ENCODE data around the gene TBC1D22A.

Gene TBC1D22A

DNA sequence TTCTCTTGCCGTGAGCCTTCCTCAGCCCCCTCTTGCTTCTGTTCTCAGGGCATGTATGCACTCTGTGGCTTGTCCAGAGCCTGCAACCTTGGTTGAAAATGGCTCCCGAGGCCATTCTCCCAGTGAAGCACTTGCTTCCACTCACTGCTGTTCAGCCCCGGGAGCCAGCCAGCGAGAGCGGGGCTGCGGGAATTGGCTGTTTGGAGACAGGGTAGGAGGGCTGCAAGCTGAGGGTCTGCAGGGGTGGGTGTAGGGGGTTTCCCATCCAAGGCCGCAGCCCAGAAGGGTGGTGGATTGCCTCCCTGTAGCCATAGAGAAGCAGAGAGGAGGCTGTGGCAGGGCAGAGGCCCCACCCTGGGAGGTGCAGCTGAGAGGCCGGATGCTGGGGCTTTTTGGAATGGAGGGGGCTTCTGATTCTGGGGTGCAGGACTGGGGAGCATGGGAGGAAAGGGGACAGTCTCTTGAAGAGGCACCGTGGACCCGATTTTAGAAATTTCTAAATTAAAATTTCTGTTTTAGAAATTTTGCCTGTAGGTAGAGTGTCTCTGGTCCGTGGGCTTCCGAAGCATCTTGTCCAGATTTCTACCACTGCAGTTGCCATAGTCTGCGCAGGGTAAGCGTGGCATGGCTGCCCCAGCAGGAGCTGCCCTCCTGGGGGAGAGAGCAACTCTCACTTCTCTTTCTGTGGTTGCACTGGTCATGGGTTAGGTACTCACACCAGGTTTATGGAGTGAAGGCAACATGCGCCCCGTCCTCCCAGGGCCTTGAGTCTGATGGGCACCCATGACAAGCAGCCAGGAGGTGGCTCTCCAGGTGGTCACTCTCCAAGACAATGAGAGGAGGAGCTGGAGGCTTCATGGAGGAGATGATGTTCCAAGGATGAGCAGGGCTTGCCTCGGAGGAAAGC lies 100.2 kb downstream of the TBC1D22A start:
- no peak for DNase-seq

DNA sequence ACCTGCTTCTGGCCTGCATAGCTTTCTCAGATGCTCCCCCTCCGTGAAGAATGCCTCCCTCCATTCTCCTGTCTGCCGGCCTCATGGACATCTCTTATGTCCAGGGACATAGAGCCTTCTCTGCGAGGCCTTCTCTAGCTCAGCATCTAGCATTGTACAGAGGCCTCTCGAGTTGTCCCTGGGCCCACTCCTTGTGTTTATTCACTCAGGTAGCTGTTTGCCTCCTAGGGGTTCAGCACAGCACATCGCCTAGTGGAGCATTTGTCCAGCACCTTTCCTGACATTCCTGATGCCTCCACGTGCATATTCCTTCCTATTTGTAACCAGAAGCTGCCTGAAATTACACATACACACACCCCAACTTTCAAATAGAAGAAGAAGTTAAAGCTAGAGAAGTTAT lies 101.3 kb downstream of the TBC1D22A start:
- DNase-seq: no peak

DNA sequence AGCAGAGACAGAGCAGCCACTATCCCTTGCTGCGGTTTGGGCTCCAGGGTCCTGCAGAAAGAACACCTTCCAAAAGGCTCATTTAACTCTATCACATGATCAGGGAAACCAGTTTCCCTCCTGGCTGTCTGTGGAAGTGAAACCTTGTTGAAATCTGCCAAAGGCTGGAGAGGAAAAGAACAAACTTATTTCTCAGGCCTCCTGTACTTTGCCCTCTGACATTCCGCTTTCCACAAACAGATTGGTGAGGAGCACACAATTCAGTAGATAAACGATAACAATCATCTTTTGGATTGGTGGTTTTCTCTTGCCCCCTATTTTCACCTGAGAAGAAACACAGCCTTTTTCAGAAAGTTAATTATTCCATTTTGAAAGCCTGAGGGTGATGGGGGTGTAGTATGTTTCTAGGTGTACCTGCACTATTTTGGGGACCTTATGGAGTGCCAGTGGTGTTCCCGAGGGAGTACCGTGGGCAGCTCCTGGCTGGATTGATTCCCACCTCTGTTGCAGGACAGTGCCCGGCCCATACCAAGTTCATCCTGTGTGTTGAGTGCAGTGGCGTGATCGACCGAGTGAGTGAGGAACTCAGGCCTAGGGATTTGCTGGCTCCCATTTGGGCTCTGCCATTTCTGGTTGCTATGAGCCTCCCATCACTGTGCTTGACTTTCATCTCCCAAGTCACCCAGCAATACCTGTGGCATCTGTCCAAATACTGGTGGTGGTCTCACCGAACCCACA lies 102.0 kb downstream of the TBC1D22A start:
- peak; percentile 11 for DNase-seq

- no peak for DNase-seq
Observed at GRCh38 chr22:46865052-46865434, 102.6 kb downstream of the TBC1D22A start.

- DNase-seq: no peak
Observed at GRCh38 chr22:46865642-46866041, 103.2 kb downstream of the TBC1D22A start.

DNA sequence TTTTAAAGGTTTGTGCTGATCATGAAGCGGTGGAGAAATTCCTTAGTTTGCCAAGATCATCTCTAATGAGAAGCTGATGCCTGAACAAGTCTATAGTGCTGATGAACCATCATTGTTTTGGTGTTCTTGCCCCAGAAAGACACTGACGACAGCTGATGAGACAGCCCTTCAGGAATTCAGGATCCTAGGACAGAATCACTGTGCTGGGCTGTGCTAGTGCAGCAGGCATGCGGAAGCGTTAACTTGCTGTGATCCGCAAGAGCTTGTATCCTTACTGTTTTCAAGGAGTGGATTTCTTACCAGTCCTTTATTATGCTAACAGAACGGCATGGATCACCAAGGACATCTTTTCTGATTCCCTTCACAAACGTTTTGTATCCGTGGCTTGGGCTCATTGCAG lies 104.1 kb downstream of the TBC1D22A start:
- DNase-seq: no peak

DNA sequence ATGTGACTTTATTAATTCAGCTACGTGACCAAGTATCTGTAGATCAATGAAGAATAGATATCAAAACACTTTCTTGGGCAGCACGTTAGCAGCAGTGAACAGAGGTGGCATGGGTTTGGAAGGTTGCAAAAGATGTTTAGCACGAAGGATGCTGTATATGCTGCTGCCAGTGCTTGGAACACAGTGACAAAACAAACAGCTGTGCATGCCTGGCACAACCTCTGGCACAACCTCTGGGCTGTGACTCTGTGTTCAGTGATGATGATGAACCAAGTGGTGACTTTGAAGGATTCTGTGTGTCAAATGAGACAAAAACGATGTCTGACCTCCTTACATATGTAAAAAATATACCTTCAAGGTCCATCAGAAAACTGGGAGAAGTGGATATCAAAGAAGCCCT lies 104.7 kb downstream of the TBC1D22A start:
- no peak for DNase-seq

GRCh38 chr22:46869329-46869728 lies 106.9 kb downstream of the TBC1D22A start:
- no peak for DNase-seq

DNA sequence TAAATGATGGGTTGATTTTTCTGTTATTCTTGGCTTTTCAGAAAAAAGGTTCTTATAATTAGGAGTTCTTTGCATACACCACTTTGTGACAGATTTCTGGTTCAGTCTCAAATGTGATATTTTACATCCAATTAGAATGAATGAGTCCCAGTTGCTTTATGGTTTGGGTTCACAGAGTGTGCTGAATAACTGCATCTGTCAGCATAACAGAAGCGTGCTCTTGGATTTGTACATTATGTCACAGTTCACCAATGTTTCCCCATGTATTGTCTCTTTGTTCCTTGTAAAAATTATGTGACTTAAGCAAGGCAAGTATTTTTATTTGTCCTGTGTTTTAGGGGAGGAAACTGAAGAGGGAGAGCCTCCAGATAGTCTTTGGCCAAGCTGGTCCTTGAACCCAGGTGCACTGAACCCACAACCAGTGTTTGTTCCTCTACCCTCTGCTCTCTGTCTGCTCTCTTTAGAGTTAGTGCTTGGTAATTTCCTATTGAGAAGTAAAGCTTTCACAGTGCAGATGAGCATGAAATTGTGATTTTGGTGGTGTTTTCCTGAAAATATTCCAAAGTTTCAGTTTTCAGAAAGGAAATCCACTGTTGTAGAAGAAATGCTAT lies 107.5 kb downstream of the TBC1D22A start:
- DNase-seq: no peak

GRCh38 chr22:46871826-46872225 lies 109.4 kb downstream of the TBC1D22A start:
- DNase-seq: no peak

DNA sequence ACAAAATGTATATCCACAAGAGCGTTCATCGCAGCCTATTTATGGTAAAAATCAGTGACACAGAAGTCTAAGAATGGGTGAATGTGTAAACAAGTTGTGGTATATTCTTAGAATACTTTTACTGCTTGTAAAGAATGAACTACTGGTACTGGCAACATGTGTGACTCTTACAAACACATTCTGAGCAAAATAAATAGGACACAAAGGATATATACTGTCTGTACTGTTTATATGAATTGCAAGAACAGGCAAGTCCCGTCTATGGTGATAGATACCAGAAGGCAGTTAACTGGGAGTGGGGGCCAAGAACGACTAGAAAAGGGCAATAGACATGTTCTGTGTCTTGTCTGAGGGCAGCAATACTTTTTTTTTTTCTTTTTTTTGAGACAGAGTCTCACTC lies 112.6 kb downstream of the TBC1D22A start:
- no peak for DNase-seq

DNA sequence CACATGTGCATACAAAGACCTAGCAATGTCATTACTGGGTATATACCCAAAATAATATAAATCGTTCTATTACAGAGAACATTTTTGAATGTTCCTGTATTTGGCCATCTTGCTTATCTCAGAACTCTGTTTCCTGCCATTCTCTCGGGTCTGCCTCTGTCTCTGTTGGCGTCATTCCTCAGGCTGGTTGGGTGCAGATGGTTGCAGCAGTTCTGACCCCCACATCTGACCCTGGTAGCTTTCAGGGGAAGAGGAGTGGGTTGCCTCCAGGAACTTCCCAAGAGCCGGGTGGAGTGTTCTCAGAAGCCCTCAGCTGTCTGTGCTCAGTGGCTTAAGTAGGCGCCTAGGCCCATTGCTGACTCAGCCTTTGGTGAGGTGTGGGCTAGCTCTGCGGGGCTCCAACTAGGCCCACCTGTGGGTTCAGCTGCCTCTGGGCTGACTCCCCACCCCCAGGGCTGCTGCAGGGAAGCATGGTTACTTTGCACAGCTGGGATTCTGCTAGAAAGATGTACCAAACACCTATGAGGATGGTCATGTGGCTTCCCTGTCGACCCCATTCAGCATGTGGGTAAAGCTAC lies 114.0 kb downstream of the TBC1D22A start:
- DNase-seq: no peak

DNA sequence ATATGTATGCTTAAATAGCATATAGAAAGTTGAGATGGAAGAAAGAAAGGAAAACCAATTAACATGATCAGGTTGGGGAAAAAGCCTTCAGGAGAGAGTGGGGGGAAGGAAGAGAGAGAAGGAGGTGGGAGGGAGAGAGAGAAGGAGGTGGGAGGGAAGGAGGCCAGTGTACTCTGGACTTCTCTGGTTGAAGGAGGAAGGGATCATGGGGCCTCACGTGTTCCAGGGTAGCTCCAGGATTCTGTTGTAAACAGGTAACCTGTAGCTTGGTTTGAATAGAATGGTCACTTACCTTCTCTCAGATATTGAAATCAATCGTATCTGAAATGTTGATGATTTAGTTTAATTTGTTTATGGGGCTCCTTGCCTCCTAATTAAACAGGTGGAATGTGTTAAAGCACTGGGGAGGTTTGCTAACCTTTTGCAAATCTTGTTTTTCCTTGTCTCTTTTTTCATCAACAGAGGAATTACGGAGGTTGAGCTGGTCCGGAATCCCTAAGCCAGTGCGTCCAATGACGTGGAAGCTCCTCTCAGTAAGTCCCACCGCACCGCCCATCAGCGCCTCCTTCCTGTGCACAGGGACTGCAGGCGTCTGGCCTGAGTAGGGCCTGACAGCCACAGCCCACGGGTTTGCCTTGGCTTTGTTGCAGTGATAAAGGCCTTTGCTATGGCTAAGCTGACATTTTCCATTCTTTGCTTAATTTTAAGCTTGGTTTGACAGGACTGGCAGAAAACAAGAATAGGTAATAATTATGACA lies 115.9 kb downstream of the TBC1D22A start:
- DNase-seq: peak; percentile 29

DNA sequence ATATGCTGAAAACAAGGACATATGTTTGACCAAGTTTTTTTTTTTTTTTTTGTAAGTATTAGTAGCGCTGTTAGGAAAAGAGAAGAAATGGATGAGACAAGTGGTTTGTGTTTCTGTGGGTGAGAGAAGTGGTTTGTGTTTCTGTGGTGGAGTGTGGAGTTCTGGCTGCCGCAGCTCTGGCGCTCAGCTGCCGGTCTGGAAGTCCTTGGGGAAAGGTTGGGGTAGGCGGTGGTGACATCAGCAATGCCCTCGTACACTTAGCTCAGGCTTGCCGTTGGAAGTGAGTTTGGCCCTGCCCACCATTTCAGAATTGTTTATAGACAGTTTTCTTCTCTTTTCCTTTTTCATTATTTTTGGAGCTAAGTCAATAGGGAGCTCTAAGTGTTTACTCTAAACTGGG lies 116.6 kb downstream of the TBC1D22A start:
- DNase-seq: peak; percentile 86

- DNase-seq: no peak
Observed at GRCh38 chr22:46881373-46882118, 119.1 kb downstream of the TBC1D22A start.

DNA sequence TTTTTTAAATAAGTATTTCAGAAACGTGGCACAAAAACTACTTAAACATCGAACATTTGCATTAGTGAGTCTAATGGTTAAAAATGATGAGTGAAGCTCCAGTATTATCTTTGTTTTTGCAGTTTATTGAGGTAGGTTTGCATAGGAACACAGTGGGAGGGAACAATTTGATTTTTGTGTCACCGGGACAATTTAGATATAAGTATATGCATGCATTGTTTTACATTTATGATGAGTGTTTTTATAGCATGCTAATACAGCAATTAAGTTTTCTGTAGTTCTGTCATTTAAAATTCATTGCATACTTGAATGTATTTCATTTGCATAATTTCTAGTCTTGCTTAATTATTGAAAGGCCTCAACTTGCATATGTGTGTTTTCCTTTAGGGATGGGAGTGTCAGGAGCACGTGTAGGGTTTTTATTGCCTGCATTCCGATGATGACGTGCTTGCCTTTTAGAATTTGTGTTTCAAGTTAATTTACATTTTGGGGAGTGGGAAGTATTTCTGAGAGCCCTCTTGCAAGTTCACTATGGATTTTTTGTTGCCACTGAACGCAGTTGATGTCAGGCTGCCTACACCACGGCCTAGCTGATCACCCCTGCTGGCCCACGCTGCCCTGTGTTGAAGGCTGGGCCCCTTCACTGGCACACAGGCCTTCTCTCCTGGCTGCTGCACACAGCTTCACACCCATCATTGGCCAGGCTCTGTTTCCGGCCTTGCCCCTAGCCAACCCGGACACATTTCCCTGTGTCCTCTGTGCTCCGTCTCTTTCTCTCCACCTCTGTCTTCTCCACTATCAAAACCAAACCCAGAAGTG lies 120.9 kb downstream of the TBC1D22A start:
- DNase-seq: no peak

GRCh38 chr22:46884365-46884764 lies 121.9 kb downstream of the TBC1D22A start:
- no peak for DNase-seq

DNA sequence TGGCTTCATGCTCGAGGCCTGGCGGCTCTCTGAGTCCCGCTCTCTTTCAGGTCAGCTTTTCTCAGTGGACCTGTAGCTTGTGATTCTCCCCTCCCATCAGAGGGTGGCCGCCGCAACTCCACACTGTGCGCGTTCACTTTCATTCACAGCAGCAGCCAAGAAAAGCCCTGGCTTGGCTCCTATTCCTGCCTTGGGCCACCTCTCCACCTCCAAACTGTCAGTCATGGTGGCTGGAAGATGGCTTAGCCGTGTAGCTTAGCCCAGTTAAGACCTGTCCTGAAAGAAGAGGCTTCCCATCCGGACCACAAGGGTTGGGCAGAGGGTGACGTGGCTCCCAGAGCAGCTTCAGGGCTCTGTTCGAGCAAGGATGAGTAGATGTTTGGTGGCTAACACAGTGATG lies 125.5 kb downstream of the TBC1D22A start:
- DNase-seq: no peak

DNA sequence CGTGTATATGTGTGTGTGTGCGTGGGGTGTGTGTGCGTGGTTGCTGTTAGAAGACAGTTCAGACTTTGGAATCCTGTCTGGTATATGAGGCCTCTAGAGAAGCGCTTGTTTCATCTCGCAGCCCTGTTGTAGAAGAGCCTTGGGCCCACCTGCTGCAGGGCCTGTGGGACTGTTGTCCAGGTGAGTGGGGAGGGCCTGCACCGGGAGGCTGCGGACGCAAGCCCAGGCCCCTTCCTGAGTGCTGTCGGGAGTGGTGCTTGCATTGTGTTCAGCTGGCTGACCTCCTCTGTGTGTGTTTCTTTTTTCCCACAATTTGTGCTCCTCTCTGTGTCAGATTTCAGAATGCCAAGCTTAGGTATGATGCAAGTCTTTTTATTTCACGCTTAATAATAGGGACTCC lies 128.4 kb downstream of the TBC1D22A start:
- DNase-seq: no peak

DNA sequence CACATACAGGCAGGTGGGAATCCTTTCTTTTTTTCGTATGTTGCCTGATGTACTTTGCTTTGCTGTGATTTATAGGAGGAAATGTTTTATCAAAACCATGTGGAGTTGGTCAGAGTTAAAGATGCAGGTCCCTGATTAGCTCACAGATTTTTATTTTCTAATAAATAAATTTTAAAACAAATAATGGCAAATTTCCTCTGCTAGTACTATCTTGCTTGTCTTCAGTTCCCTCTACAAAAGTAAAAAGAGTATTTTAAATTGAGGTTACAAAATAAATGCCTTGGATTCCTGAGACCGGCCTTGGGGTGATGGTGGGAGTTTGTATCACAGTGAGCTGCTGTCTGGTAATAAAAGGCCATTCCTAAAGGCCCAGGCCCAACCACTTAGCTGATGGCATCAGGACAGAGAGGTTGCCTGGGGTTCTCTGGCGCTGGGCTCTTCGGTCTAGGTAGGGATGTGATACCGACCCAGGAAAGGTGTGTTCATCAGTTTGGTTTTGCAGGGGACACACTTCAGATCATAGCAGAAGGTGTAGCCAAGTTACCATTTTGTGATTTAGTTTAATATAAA lies 129.0 kb downstream of the TBC1D22A start:
- no peak for DNase-seq

- no peak for DNase-seq
Observed at GRCh38 chr22:46892866-46893265, 130.4 kb downstream of the TBC1D22A start.
